Mesendoderm (in vitro differentiated cells): ENCODE data around the gene NTRK2.

Experiments used
- DNase-seq: peaks from one replicate; pipeline ENCODE4 v3.0.0; 2013
- H2AK5ac ChIP-seq: 2 replicates; pipeline ENCODE4 v1.6.1; 2013; ENCODE audit warnings: low read length, inconsistent platforms
- H2BK120ac ChIP-seq: 2 replicates; pipeline ENCODE4 v1.6.1; 2013; ENCODE audit warnings: low read depth, mild to moderate bottlenecking, low read length, moderate library complexity, mixed read lengths
- H2BK15ac ChIP-seq: replicated peaks from 2 replicates; pipeline ENCODE4 v1.6.1; 2013; ENCODE audit warnings: low read depth, mild to moderate bottlenecking, moderate library complexity
- H2BK5ac ChIP-seq: 2 replicates; pipeline ENCODE4 v1.6.1; 2013; ENCODE audit warnings: low read length, inconsistent platforms
- H3K18ac ChIP-seq: 2 replicates; pipeline ENCODE4 v1.6.1; 2013; ENCODE audit warnings: mild to moderate bottlenecking, low read length, mixed read lengths
- H3K23ac ChIP-seq: one replicate; pipeline ENCODE4 v1.6.1; 2013; ENCODE audit warnings: low read length
- H3K27ac ChIP-seq: 2 replicates; pipeline ENCODE4 v1.5.1; 2013; ENCODE audit warnings: low read depth, mild to moderate bottlenecking, inconsistent platforms, low read length, moderate library complexity
- H3K27me3 ChIP-seq: 2 replicates; pipeline ENCODE4 v1.6.1; 2013; ENCODE audit warnings: low read length, control low read depth, mild to moderate bottlenecking, inconsistent platforms; ENCODE audit not compliant: insufficient read depth, poor library complexity
- H3K36me3 ChIP-seq: 2 replicates; pipeline ENCODE4 v1.6.1; 2013; ENCODE audit warnings: low read length, inconsistent platforms; ENCODE audit not compliant: control insufficient read depth, insufficient read depth
- H3K4ac ChIP-seq: one replicate; pipeline ENCODE4 v1.6.1; 2013; ENCODE audit warnings: low read depth, mild to moderate bottlenecking, low read length, moderate library complexity
- H3K4me1 ChIP-seq: 2 replicates; pipeline ENCODE4 v1.6.1; 2013; ENCODE audit warnings: low read depth, low read length, inconsistent platforms; ENCODE audit not compliant: control insufficient read depth
- H3K4me2 ChIP-seq: 2 replicates; pipeline ENCODE4 v1.6.1; 2013; ENCODE audit warnings: low read length
- H3K4me3 ChIP-seq: 2 replicates; pipeline ENCODE4 v1.5.1; 2013; ENCODE audit warnings: mild to moderate bottlenecking, low read length
- H3K56ac ChIP-seq: one replicate; pipeline ENCODE4 v1.6.1; 2013; ENCODE audit warnings: low read length
- H3K79me1 ChIP-seq: 2 replicates; pipeline ENCODE4 v1.6.1; 2013; ENCODE audit warnings: low read length, inconsistent platforms
- H3K79me2 ChIP-seq: 2 replicates; pipeline ENCODE4 v1.6.1; 2013; ENCODE audit warnings: mild to moderate bottlenecking, low read length; ENCODE audit not compliant: control insufficient read depth, insufficient read depth
- H3K9ac ChIP-seq: 2 replicates; pipeline ENCODE4 v1.6.1; 2013; ENCODE audit warnings: low read length, inconsistent platforms
- H4K5ac ChIP-seq: one replicate; pipeline ENCODE4 v1.6.1; 2013; ENCODE audit warnings: low read length
- H4K8ac ChIP-seq: one replicate; pipeline ENCODE4 v1.6.1; 2013; ENCODE audit warnings: low read depth, mild to moderate bottlenecking, control low read depth, low read length, moderate library complexity
- WGBS: extraction: QIAGEN DNeasy Blood & Tissue Kit; methylation state at CpG from one replicate; pipeline ENCODE4 v1.1.7; 2013; ENCODE audit warnings: low lambda C conversion rate, missing lambda C conversion rate; ENCODE audit not compliant: insufficient coverage; ENCODE audit errors: extremely low coverage; 5-methylcytosine and 5-hydroxymethylcytosine counted together

NTRK2 gene

DNA sequence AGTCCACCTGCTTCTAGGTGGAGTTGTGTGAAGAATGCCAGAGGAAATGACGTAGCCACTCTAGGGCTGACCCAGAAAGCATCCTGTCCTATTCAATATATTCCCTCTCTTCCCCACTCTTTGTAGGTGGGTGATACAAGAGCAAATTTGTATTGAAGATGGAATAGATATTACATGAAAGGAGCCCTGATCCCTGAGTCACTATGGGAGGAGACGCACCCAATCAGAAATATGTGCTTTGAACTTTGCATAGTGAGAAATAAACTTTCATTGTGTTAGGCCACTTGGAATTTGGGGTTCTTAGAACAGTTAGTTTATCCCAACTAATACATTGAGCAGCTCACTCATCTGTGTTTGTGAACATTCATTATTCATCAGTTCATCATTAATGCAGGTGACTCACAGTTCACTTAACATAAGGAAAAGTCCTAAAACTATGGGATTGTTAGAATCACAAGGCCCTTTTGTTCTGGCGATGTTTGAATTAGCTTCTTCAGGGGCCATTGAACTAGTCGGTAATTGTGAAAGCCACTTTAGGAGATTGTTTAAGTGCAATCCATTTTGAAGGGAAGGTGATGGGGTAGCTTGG lies 26.9 kb upstream of the NTRK2 start:
- no peak overlapping the region for H3K27ac ChIP-seq
- H2BK15ac ChIP-seq, result no peak overlapping the region
- no peak overlapping the region for H4K8ac ChIP-seq
- H3K4me2 ChIP-seq, result no peak overlapping the region
- no peak overlapping the region for H3K4ac ChIP-seq
- no peak overlapping the region for H3K23ac ChIP-seq
- no peak overlapping the region for H2AK5ac ChIP-seq
- no peak overlapping the region for H3K56ac ChIP-seq
- no peaks in the 10 kb centered on the region for H3K36me3 ChIP-seq
- DNase-seq, result no peak
- H2BK5ac ChIP-seq, result no peak overlapping the region
- H3K79me2 ChIP-seq, result no peaks in the 10 kb centered on the region
- H4K5ac ChIP-seq, result no peak overlapping the region
- WGBS, result no CpG with 5 or more reads among the region's 4 CpGs
- H3K79me1 ChIP-seq, result no peaks in the 10 kb centered on the region
- no peak overlapping the region for H3K4me3 ChIP-seq
- H3K4me1 ChIP-seq, result no peaks in the 10 kb centered on the region
- no peaks in the 10 kb centered on the region for H3K27me3 ChIP-seq
- no peak overlapping the region for H3K9ac ChIP-seq
- no peak overlapping the region for H3K18ac ChIP-seq
- H2BK120ac ChIP-seq, result no peak overlapping the region

DNA sequence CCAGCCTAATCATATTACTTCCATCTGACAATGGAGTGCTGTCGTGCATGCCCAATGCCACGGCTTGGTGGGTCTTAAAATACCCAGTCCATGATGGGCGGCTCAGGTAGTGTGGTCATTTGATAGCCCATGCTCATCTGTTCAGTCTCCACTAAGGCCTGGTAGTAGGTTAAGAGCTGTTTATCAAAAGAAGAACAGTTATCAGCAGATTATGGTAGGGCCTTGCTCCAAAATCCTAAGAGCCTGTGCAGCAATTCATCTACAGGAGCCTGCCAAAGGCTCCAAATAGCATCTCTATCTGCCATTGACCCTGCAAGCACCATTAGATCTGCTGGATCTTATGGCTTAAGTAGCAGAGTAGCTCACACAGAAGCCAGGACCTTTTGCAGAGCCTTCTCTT lies 21.8 kb upstream of the NTRK2 start:
- Histone ChIP-seq H3K27me3 (no peaks in the 10 kb centered on the region), H3K4me1 (no peaks in the 10 kb centered on the region), H3K23ac (no peak overlapping the region), H3K18ac (no peak overlapping the region), H2BK5ac (no peak overlapping the region), H3K4me2 (no peak overlapping the region), H3K56ac (no peak overlapping the region), H3K36me3 (no peaks in the 10 kb centered on the region), H3K4ac (no peak overlapping the region), H2AK5ac (no peak overlapping the region), H2BK15ac (no peak overlapping the region), H3K9ac (no peak overlapping the region), H3K4me3 (no peak overlapping the region), H4K5ac (no peak overlapping the region), H3K79me1 (no peaks in the 10 kb centered on the region), H4K8ac (no peak overlapping the region), H2BK120ac (no peak overlapping the region), H3K27ac (no peak overlapping the region), H3K79me2 (no peaks in the 10 kb centered on the region)
- WGBS, result no CpG with 5 or more reads among the region's 3 CpGs
- no peak for DNase-seq

DNA sequence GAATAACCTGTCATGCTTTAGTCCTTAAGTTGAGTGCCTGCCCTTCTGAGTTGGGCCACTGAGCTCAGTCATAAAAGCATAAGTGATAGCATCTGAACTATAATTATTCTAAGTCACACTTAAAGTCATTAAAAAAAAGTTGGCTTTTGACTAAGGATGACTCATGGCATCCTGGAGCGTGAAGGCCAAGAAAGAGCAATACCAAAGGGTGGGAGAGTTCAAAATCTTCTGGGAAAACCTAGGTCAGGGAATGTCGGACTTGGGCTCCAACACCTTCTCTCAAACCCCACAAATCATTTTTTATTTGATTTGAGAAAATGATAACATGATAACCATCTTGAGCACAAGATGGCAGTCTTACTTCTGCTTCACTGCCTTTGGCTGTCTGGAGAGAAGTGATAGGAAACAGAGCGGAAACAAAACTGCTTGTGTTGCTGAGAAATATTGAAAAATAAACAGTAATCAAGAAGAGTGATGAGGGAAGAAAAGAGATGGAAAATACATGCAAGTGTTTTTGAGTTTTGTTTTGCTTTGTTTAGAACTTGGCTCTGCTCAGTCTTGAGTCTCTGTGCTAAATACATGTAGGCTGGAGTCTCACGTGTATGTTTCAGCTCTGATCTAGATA lies 16.9 kb upstream of the NTRK2 start:
- H3K18ac ChIP-seq, result no peak overlapping the region
- no peak overlapping the region for H4K5ac ChIP-seq
- H3K23ac ChIP-seq, result no peak overlapping the region
- H3K4me2 ChIP-seq, result no peak overlapping the region
- no peak overlapping the region for H4K8ac ChIP-seq
- H2BK15ac ChIP-seq, result no peak overlapping the region
- H3K4ac ChIP-seq, result no peak overlapping the region
- H2BK5ac ChIP-seq, result no peak overlapping the region
- H3K27ac ChIP-seq, result no peak overlapping the region
- H2BK120ac ChIP-seq, result no peak overlapping the region
- no peaks in the 10 kb centered on the region for H3K79me2 ChIP-seq
- H3K36me3 ChIP-seq, result no peaks in the 10 kb centered on the region
- H3K56ac ChIP-seq, result no peak overlapping the region
- H2AK5ac ChIP-seq, result no peak overlapping the region
- no CpG with 5 or more reads among the region's 4 CpGs for WGBS
- H3K9ac ChIP-seq, result no peak overlapping the region
- no peak for DNase-seq
- H3K4me3 ChIP-seq, result no peak overlapping the region
- no peaks in the 10 kb centered on the region for H3K27me3 ChIP-seq
- no peaks in the 10 kb centered on the region for H3K79me1 ChIP-seq
- H3K4me1 ChIP-seq, result no peaks in the 10 kb centered on the region

DNA sequence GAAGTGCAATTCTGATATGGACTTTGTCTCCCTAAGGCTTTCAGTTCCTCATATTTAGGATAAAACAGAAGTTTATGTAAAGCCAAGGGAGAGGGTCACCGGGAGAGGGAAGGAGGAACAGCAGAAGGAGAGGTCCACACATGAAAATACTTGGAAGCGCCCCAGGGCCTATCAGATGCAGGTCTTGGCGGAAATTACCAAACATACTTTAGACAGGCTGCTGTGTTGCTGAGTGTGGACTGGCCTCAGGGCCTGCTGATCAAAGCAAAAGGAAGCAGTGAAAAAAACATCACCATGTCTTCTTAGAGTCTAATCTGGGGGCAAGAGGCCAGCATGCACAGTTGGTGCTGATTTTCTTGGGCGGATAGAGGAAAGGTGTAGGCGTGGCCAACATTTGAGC lies 14.1 kb upstream of the NTRK2 start:
- no CpG with 5 or more reads among the region's 5 CpGs for WGBS
- Histone ChIP-seq H2BK120ac (no peak overlapping the region), H2AK5ac (no peak overlapping the region), H3K4me1 (no peaks in the 10 kb centered on the region), H2BK5ac (no peak overlapping the region), H2BK15ac (no peak overlapping the region), H3K4me2 (no peak overlapping the region), H4K5ac (no peak overlapping the region), H3K79me1 (no peaks in the 10 kb centered on the region), H3K36me3 (no peaks in the 10 kb centered on the region), H4K8ac (no peak overlapping the region), H3K4ac (no peak overlapping the region), H3K27me3 (no peaks in the 10 kb centered on the region), H3K18ac (no peak overlapping the region), H3K79me2 (no peaks in the 10 kb centered on the region), H3K56ac (no peak overlapping the region), H3K27ac (no peak overlapping the region), H3K23ac (no peak overlapping the region), H3K9ac (no peak overlapping the region), H3K4me3 (no peak overlapping the region)
- DNase-seq, result no peak

DNA sequence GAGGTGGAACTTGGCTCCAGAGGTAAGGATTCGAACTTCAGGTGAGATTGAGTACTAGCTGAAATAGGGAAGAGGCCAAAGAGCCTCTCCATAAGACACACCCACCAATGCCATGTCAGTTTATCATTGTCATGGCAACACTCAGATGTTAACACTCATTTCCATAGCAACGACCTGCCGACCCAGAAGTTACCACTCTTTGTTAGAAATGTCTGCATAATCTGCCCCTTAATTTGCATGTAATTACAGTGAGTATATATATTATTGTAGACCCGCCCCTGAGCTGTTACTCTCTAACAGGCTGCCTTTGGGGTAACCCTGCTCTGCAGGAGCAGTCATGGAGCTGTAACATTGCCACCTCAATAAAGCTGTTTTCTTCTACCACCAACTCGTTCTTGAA lies 10.2 kb upstream of the NTRK2 start:
- H2BK15ac ChIP-seq, result no peak overlapping the region
- no peaks in the 10 kb centered on the region for H3K79me1 ChIP-seq
- H2BK5ac ChIP-seq, result no peak overlapping the region
- no peak overlapping the region for H3K23ac ChIP-seq
- no peaks in the 10 kb centered on the region for H3K79me2 ChIP-seq
- H3K27me3 ChIP-seq, result no peaks in the 10 kb centered on the region
- H4K8ac ChIP-seq, result no peak overlapping the region
- WGBS, result no CpG with 5 or more reads among the region's 5 CpGs
- no peak overlapping the region for H3K4ac ChIP-seq
- H3K18ac ChIP-seq, result no peak overlapping the region
- H3K4me3 ChIP-seq, result no peak overlapping the region
- no peak overlapping the region for H3K56ac ChIP-seq
- DNase-seq, result peak; percentile 50
- H4K5ac ChIP-seq, result no peak overlapping the region
- no peak overlapping the region for H2BK120ac ChIP-seq
- no peak overlapping the region for H3K27ac ChIP-seq
- H3K4me1 ChIP-seq, result no peaks in the 10 kb centered on the region
- no peak overlapping the region for H3K9ac ChIP-seq
- no peaks in the 10 kb centered on the region for H3K36me3 ChIP-seq
- no peak overlapping the region for H3K4me2 ChIP-seq
- H2AK5ac ChIP-seq, result no peak overlapping the region

DNA sequence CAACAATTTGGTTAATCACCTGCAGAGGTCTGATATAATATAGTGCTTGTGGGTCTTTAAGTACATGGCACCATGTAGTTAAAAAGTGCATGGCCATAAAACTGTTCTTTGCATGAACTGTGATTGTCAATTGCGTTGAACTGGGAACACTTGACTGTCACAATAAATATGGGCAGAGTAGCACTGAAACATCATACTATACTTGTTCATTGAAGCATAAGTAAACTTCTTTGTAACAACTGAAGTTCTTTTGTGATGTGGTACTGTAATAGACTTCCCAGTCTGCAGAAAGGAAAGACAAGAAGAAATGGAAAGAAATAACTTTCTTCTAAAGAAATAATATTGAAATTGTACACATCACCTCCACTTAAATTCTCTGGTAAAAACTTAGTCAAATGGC lies 9.8 kb upstream of the NTRK2 start:
- Histone ChIP-seq H3K4me2 (no peak overlapping the region), H3K4me1 (no peaks in the 10 kb centered on the region), H3K4ac (no peak overlapping the region), H3K27me3 (no peaks in the 10 kb centered on the region), H2BK15ac (no peak overlapping the region), H4K8ac (no peak overlapping the region), H3K27ac (no peak overlapping the region), H3K79me2 (no peaks in the 10 kb centered on the region), H3K9ac (no peak overlapping the region), H3K4me3 (no peak overlapping the region), H3K36me3 (no peaks in the 10 kb centered on the region), H2AK5ac (no peak overlapping the region), H4K5ac (no peak overlapping the region), H3K23ac (no peak overlapping the region), H2BK120ac (no peak overlapping the region), H3K56ac (no peak overlapping the region), H3K18ac (no peak overlapping the region), H2BK5ac (no peak overlapping the region), H3K79me1 (no peaks in the 10 kb centered on the region)
- no peak for DNase-seq
- no CpG with 5 or more reads among the region's 1 CpG for WGBS
